Measurements from ENCODE around the gene NUFIP1. TPM values are rescaled to one million over a fixed set of nuclear protein-coding genes. Genes with fewer than 3 reads are reported as not detected.

NUFIP1 gene
- total and polyA plus RNA-seq, 4 donors, result 0.92 to 2.0 (median 1.7) TPM

- H3K4me3 ChIP-seq (ENCODE audit: low read depth in 1 of 3, low read length in 3 of 3), result no peak overlapping the region
- no peak for DNase-seq (ENCODE audit: low spot score)
- TF ChIP-seq, protein P1, sequence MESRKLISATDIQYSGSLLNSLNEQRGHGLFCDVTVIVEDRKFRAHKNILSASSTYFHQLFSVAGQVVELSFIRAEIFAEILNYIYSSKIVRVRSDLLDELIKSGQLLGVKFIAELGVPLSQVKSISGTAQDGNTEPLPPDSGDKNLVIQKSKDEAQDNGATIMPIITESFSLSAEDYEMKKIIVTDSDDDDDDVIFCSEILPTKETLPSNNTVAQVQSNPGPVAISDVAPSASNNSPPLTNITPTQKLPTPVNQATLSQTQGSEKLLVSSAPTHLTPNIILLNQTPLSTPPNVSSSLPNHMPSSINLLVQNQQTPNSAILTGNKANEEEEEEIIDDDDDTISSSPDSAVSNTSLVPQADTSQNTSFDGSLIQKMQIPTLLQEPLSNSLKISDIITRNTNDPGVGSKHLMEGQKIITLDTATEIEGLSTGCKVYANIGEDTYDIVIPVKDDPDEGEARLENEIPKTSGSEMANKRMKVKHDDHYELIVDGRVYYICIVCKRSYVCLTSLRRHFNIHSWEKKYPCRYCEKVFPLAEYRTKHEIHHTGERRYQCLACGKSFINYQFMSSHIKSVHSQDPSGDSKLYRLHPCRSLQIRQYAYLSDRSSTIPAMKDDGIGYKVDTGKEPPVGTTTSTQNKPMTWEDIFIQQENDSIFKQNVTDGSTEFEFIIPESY (IDR thresholded peaks at IDR 0.05), result no peak
- TF ChIP-seq JUND (IDR thresholded peaks at IDR 0.05) (no peak), FOXA2 (IDR thresholded peaks at IDR 0.05) (no peak), HNF4G (IDR thresholded peaks at IDR 0.05) (no peak), ATF3 (IDR thresholded peaks at IDR 0.05) (no peak), YY1 (IDR thresholded peaks at IDR 0.05) (no peak), NR2F2 (IDR thresholded peaks at IDR 0.05) (no peak), HNF4A (conservative IDR thresholded peaks at IDR 0.05) (no peak), RAD21 (IDR thresholded peaks at IDR 0.05) (no peak), EGR1 (IDR thresholded peaks at IDR 0.05; ENCODE audit: low read depth in 2 of 2) (no peak), FOXA1 (IDR thresholded peaks at IDR 0.05) (no peak), CTCF (IDR thresholded peaks at IDR 0.05; ENCODE audit: low read depth, low read length, missing input control) (no peak), RXRA (IDR thresholded peaks at IDR 0.05) (no peak), SP1 (IDR thresholded peaks at IDR 0.05) (no peak), GABPA (IDR thresholded peaks at IDR 0.05 in 1 of 2, conservative IDR thresholded peaks at IDR 0.05 in 1 of 2) (no peak), TAF1 (conservative IDR thresholded peaks at IDR 0.05) (no peak)
- TF ChIP-seq, protein P2, sequence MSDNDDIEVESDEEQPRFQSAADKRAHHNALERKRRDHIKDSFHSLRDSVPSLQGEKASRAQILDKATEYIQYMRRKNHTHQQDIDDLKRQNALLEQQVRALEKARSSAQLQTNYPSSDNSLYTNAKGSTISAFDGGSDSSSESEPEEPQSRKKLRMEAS (IDR thresholded peaks at IDR 0.05), result no peak
- TF ChIP-seq, protein P3, sequence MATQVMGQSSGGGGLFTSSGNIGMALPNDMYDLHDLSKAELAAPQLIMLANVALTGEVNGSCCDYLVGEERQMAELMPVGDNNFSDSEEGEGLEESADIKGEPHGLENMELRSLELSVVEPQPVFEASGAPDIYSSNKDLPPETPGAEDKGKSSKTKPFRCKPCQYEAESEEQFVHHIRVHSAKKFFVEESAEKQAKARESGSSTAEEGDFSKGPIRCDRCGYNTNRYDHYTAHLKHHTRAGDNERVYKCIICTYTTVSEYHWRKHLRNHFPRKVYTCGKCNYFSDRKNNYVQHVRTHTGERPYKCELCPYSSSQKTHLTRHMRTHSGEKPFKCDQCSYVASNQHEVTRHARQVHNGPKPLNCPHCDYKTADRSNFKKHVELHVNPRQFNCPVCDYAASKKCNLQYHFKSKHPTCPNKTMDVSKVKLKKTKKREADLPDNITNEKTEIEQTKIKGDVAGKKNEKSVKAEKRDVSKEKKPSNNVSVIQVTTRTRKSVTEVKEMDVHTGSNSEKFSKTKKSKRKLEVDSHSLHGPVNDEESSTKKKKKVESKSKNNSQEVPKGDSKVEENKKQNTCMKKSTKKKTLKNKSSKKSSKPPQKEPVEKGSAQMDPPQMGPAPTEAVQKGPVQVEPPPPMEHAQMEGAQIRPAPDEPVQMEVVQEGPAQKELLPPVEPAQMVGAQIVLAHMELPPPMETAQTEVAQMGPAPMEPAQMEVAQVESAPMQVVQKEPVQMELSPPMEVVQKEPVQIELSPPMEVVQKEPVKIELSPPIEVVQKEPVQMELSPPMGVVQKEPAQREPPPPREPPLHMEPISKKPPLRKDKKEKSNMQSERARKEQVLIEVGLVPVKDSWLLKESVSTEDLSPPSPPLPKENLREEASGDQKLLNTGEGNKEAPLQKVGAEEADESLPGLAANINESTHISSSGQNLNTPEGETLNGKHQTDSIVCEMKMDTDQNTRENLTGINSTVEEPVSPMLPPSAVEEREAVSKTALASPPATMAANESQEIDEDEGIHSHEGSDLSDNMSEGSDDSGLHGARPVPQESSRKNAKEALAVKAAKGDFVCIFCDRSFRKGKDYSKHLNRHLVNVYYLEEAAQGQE (IDR thresholded peaks at IDR 0.05), result no peak
- peaks cover 0 to 3% (median 0%) of the 10 kb centered on the region in 4 donors for H3K4me1 ChIP-seq (ENCODE audit: control insufficient read depth in 4 of 4, insufficient read depth in 4 of 4, low read length in 3 of 4)
- H3K36me3 ChIP-seq (ENCODE audit: control insufficient read depth in 4 of 4, insufficient read depth in 3 of 4, low read depth in 1 of 4, low read length in 3 of 4), result peaks cover 0 to 17% (median 5%) of the 10 kb centered on the region in 4 donors
- no peaks in the 10 kb centered on the region for H3K9me3 ChIP-seq (ENCODE audit: control insufficient read depth in 4 of 4, low read length in 3 of 4)
- 91% methylated on average over 7 of the region's 7 CpGs for WGBS
- no peak overlapping the region for H3K27ac ChIP-seq (ENCODE audit: low read depth in 1 of 2, low read length in 2 of 2)
- no peaks in the 10 kb centered on the region for H3K27me3 ChIP-seq (ENCODE audit: control insufficient read depth in 4 of 4, insufficient read depth in 4 of 4, low read length in 3 of 4)
- no peak overlapping the region for H3K9ac ChIP-seq (ENCODE audit: low read depth in 1 of 2, low read length in 2 of 2)
Observed at GRCh38 chr13:44971656-44972595, 17.3 kb downstream of the NUFIP1 start.
